ENCODE results near the gene C19orf18.

DNA sequence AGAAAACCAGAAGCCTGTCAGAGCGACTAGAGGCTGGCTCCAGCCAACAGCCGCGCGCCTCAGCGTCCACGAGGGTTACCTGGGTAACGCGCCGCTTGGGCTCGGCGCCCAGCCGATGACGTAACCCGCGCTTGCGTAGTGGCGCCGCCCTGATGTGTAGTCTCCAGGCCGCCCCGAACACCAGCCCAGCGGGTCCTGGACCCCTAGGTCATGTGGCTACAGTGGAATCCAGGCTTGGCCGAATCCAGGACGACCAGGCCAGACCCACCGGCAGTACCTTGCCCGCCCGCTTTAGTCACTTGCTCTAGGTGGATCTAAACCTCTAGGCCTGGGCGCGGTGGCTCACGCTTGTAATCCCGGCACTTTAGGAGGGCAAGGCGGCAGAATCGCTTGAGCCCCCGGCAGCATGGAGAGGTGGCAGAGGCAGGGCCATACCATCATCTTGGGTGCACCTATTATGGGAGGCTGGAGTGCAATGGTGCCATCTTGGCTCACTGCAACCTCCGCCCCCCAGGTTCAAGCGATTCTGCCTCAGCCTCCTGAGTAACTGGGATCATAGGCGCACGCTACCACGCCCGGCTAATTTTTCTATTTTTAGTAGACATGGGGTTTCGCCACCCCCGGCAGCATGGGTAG, 35.5 kb upstream of the C19orf18 start:
- TF ChIP-seq POLR2AphosphoS5 (IDR thresholded peaks at IDR 0.05) (peak; percentile 84 to 93 (median 90)), POLR2A (IDR thresholded peaks at IDR 0.05) (no peak)
